Smooth muscle cell (in vitro differentiated cells): ENCODE data around the gene MYL5. TPM values are rescaled to one million over a fixed set of nuclear protein-coding genes. Genes with fewer than 3 reads are reported as not detected.

Experiments
- DNase-seq: peaks from one replicate; lab custom pipeline; 2025; ENCODE audit not compliant: unreplicated experiment; lab: John Stamatoyannopoulos, UW
- H2AFZ ChIP-seq: fragments of 200-600 bp; sonication (generic); 2 replicates; pipeline ENCODE4 v1.6.0; 2016; ENCODE audit warnings: antibody characterized with exemption, low read depth, mild to moderate bottlenecking
- H3F3A ChIP-seq: fragments of 200-600 bp; sonication (generic); 2 replicates; pipeline ENCODE4 v1.6.0; 2017; ENCODE audit warnings: antibody characterized with exemption, low read depth
- H3K27ac ChIP-seq: fragments of 200-600 bp; sonication (generic); 2 replicates; pipeline ENCODE4 v1.5.1; 2016; ENCODE audit warnings: low read depth, mild to moderate bottlenecking
- H3K27me3 ChIP-seq: fragments of 200-600 bp; sonication (generic); 2 replicates; pipeline ENCODE4 v1.6.1; 2016; ENCODE audit warnings: low read depth, mild to moderate bottlenecking
- H3K36me3 ChIP-seq: fragments of 200-600 bp; sonication (generic); 2 replicates; pipeline ENCODE4 v1.5.1; 2016; ENCODE audit warnings: low read depth
- H3K4me1 ChIP-seq: fragments of 200-600 bp; sonication (generic); 2 replicates; pipeline ENCODE4 v1.5.1; 2016; ENCODE audit warnings: low read depth
- H3K4me2 ChIP-seq: fragments of 200-600 bp; sonication (generic); 2 replicates; pipeline ENCODE4 v1.6.0; 2016; ENCODE audit warnings: mild to moderate bottlenecking
- H3K4me3 ChIP-seq: fragments of 200-600 bp; sonication (generic); 2 replicates; pipeline ENCODE4 v1.5.1; 2016; ENCODE audit warnings: mild to moderate bottlenecking
- H3K79me2 ChIP-seq: fragments of 200-600 bp; sonication (generic); 2 replicates; pipeline ENCODE4 v1.6.0; 2016; ENCODE audit warnings: low read depth, mild to moderate bottlenecking
- H3K9ac ChIP-seq: fragments of 200-600 bp; sonication (generic); 2 replicates; pipeline ENCODE4 v1.6.0; 2016; ENCODE audit warnings: low read depth
- H3K9me3 ChIP-seq: fragments of 200-600 bp; sonication (generic); replicated peaks from 2 replicates; pipeline ENCODE4 v1.5.1; 2016; ENCODE audit warnings: low read depth
- H4K20me1 ChIP-seq: fragments of 200-600 bp; sonication (generic); 2 replicates; pipeline ENCODE4 v1.6.0; 2016; ENCODE audit warnings: low read depth
- CTCF ChIP-seq: fragments of 200-600 bp; sonication (generic); IDR thresholded peaks from 2 replicates; pipeline ENCODE4 v1.5.1; 2017; ENCODE audit warnings: borderline replicate concordance, mild to moderate bottlenecking, antibody characterized with exemption; ENCODE audit not compliant: insufficient read depth, poor library complexity, severe bottlenecking
- WGBS: methylation state at CpG from one replicate; pipeline ENCODE4 v1.1.7; 2016; ENCODE audit warnings: low lambda C conversion rate; 5-methylcytosine and 5-hydroxymethylcytosine counted together
- polyA plus RNA-seq: library from polyadenylated mRNA; unstranded; fragments of >200 nt; fragmentation: Nextera tagmentation; extraction: Ambion mirVana; gene quantifications from 2 replicates; pipeline ENCODE4 v1.2.1, GENCODE V29; 2016
- total RNA-seq: library from RNA; depleted of rRNA; stranded (reverse); fragments of >200 nt; gene quantifications from 2 replicates; pipeline ENCODE4 v1.2.3, GENCODE V29; 2014

MYL5 gene
- total and polyA plus RNA-seq, 2 experiments from 2014 or later = 6.7 to 6.8 TPM

GRCh38 chr4:678331-679103, 4.2 kb downstream of the MYL5 start:
- H3K9ac ChIP-seq = no peak overlapping the region
- no peaks in the 10 kb centered on the region for H3K27me3 ChIP-seq
- H3K36me3 ChIP-seq = no peaks in the 10 kb centered on the region
- peaks cover 10% of the 10 kb centered on the region for H3K79me2 ChIP-seq
- H3K4me3 ChIP-seq = no peak overlapping the region
- TF ChIP-seq CTCF = no peak
- WGBS = 87% methylated on average over 12 of the region's 14 CpGs
- peaks cover 15% of the 10 kb centered on the region for H3K4me1 ChIP-seq
- H3K4me2 ChIP-seq = no peak overlapping the region
- H3K9me3 ChIP-seq = no peaks in the 10 kb centered on the region
- no peak overlapping the region for H2AFZ ChIP-seq
- H4K20me1 ChIP-seq = no peaks in the 10 kb centered on the region
- no peak for DNase-seq
- H3K27ac ChIP-seq = no peak overlapping the region
- no peaks in the 10 kb centered on the region for H3F3A ChIP-seq

- Histone ChIP-seq H3K9ac (no peak overlapping the region), H3F3A (no peaks in the 10 kb centered on the region), H3K79me2 (peaks cover 8% of the 10 kb centered on the region), H2AFZ (no peak overlapping the region), H3K36me3 (no peaks in the 10 kb centered on the region), H3K4me2 (no peak overlapping the region), H3K9me3 (no peaks in the 10 kb centered on the region), H4K20me1 (no peaks in the 10 kb centered on the region), H3K27ac (no peak overlapping the region), H3K4me1 (peaks cover 15% of the 10 kb centered on the region), H3K27me3 (no peaks in the 10 kb centered on the region), H3K4me3 (no peak overlapping the region)
- no peak for DNase-seq
- no peak for TF ChIP-seq CTCF
- WGBS = 91% methylated on average over 13 of the region's 13 CpGs
These were observed 4.8 kb downstream of the MYL5 start for GRCh38 chr4:679104-679481.

GRCh38 chr4:679629-680028, 5.3 kb downstream of the MYL5 start:
- Histone ChIP-seq H3K27ac (no peak overlapping the region), H3K9me3 (no peaks in the 10 kb centered on the region), H3K9ac (no peak overlapping the region), H3K4me1 (peaks cover 15% of the 10 kb centered on the region), H4K20me1 (no peaks in the 10 kb centered on the region), H2AFZ (no peak overlapping the region), H3K4me2 (no peak overlapping the region), H3K27me3 (no peaks in the 10 kb centered on the region), H3F3A (no peaks in the 10 kb centered on the region), H3K4me3 (no peak overlapping the region), H3K36me3 (no peaks in the 10 kb centered on the region), H3K79me2 (peaks cover 6% of the 10 kb centered on the region)
- no peak for TF ChIP-seq CTCF
- no peak for DNase-seq
- WGBS = 88% methylated on average over 11 of the region's 11 CpGs

- Histone ChIP-seq H3K27ac (peak overlapping the region; percentile 35), H3K4me2 (peak overlapping the region; percentile 98), H4K20me1 (no peaks in the 10 kb centered on the region), H3K4me1 (peaks cover 11% of the 10 kb centered on the region), H3K79me2 (peaks cover 1% of the 10 kb centered on the region), H3K27me3 (no peaks in the 10 kb centered on the region), H3F3A (no peaks in the 10 kb centered on the region), H2AFZ (no peak overlapping the region), H3K9me3 (no peaks in the 10 kb centered on the region), H3K36me3 (no peaks in the 10 kb centered on the region), H3K9ac (no peak overlapping the region), H3K4me3 (no peak overlapping the region)
- DNase-seq = no peak
- WGBS = 96% methylated on average over 9 of the region's 9 CpGs
- TF ChIP-seq CTCF = no peak
These were observed 5.7 kb downstream of the MYL5 start for GRCh38 chr4:680091-680490.
